Measurements from ENCODE around the gene SLIT1. TPM values are rescaled to one million over a fixed set of nuclear protein-coding genes. Genes with fewer than 3 reads are reported as not detected.

Gene SLIT1
- total and polyA plus RNA-seq, 2 donors (not counting 1 experiment from before 2014, with no cell fraction given): 0.15 to 0.49 TPM

DNA sequence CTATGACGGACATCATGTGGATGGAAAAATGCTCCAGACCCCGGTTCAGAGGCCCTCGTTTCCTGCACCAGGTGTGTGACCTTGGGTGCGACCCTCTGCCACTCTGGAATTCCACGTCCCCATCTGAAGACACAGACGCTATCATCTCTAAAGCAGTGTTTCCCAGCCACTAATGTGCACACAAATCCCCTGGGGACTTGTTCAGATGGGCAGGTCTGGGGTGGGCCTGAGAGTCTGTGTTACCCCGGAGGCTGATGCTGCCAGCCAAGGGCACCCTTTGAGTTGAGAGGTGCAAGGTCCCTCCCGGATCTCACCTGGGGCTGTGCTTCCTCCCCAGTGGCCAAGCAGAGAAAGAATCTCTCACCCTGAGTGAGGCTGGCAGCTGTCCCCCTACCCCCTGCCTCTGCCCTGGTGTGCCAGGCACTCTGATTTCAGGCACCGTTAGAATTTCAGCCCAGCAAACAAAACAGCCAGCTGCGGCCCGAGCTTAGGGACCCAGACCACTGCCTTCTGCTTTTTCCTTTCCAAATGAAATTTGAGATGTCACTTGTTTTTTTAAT lies 90.0 kb downstream of the SLIT1 start:
- Histone ChIP-seq H3K79me2 (ENCODE audit: control insufficient read depth, insufficient read depth, low read length) (no peaks in the 10 kb centered on the region), H3K4me2 (replicated peaks; ENCODE audit: low read depth, low read length, poor library complexity, severe bottlenecking) (peak overlapping the region; percentile 33), H3K4me1 (ENCODE audit: control insufficient read depth in 2 of 2, insufficient read depth in 2 of 2, low read length in 2 of 2) (peaks cover 0 to 6% of the 10 kb centered on the region in 2 donors), H3K9ac (ENCODE audit: low read length) (no peak overlapping the region), H3K27ac (ENCODE audit: low read length in 2 of 2) (no peak overlapping the region), H3K36me3 (replicated peaks in 1 of 2; ENCODE audit: control extremely low read depth in 1 of 2, control insufficient read depth in 1 of 2, extremely low read depth in 1 of 2, insufficient read depth in 2 of 2, low read length in 1 of 2) (no peaks in the 10 kb centered on the region), H3K4me3 (ENCODE audit: control extremely low read depth in 1 of 5, extremely low read depth in 1 of 5, insufficient read depth in 1 of 5, low read depth in 2 of 5, low read length in 4 of 5) (no peak overlapping the region), H3K27me3 (replicated peaks in 1 of 4; ENCODE audit: control extremely low read depth in 1 of 4, control insufficient read depth in 3 of 4, insufficient read depth in 4 of 4, low read length in 3 of 4) (peaks cover 0 to 24% (median 4%) of the 10 kb centered on the region in 4 experiments), H3K9me3 (ENCODE audit: control extremely low read depth in 1 of 3, control insufficient read depth in 2 of 3, insufficient read depth in 1 of 3, low read length in 2 of 3) (peaks cover 0 to 3% (median 2%) of the 10 kb centered on the region in 3 donors), H4K20me1 (ENCODE audit: control insufficient read depth, insufficient read depth, low read length, poor library complexity, severe bottlenecking) (no peaks in the 10 kb centered on the region), H2AFZ (ENCODE audit: insufficient read depth, low read depth, low read length, poor library complexity, severe bottlenecking) (no peak overlapping the region)
- H3K27ac Mint-ChIP-seq: no peak overlapping the region
- POLR2A ChIA-PET: no interaction called here
- TF ChIP-seq, protein P1, sequence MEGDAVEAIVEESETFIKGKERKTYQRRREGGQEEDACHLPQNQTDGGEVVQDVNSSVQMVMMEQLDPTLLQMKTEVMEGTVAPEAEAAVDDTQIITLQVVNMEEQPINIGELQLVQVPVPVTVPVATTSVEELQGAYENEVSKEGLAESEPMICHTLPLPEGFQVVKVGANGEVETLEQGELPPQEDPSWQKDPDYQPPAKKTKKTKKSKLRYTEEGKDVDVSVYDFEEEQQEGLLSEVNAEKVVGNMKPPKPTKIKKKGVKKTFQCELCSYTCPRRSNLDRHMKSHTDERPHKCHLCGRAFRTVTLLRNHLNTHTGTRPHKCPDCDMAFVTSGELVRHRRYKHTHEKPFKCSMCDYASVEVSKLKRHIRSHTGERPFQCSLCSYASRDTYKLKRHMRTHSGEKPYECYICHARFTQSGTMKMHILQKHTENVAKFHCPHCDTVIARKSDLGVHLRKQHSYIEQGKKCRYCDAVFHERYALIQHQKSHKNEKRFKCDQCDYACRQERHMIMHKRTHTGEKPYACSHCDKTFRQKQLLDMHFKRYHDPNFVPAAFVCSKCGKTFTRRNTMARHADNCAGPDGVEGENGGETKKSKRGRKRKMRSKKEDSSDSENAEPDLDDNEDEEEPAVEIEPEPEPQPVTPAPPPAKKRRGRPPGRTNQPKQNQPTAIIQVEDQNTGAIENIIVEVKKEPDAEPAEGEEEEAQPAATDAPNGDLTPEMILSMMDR (IDR thresholded peaks at IDR 0.05): no peak
- no peak for TF ChIP-seq EZH2 (IDR thresholded peaks at IDR 0.05; ENCODE audit: borderline replicate concordance, insufficient read depth, low read depth, low read length, poor library complexity, severe bottlenecking)
- ATAC-seq (ENCODE audit: low read depth) (no peak), DNase-seq (no peak)
- CTCF ChIA-PET: interaction anchor here (0.7 to 1.2 kb wide), 3 partner anchors 22 to 115 kb away, joined by 3 to 4 read pairs (median 4); no protein-coding TSS in a partner anchor
- H3K27me3 Mint-ChIP-seq: peaks cover 62% of the 10 kb centered on the region
- WGBS (ENCODE audit: insufficient coverage): 27% methylated on average over 10 of the region's 11 CpGs
- H3K9me3 Mint-ChIP-seq (ENCODE audit: insufficient read depth): peaks cover 2% of the 10 kb centered on the region
- peak overlapping the region; percentile 7 for H3K4me3 Mint-ChIP-seq
- intact Hi-C loops (cut with micrococcal nuclease): no loop called here
- peaks cover 2% of the 10 kb centered on the region for H3K4me1 Mint-ChIP-seq

DNA sequence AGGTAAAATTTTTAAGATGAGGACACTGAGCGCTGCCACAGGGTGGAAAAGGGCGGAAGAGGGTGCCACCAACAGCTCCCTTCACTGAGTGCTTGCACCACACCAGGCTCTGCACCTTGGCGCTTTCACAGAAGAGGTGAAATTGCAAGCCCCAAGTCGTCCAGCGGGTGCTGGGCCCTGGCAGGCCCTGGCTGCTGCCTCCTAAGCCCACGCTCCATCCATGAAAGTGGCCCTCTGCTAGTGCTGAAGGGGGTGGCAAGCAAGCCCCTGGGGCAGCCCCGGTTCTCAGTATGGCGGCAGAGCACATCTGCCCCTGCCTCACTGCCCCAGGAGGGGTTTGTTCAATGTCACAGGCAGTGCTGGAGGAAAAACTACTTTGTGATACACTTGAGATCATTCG lies 95.1 kb downstream of the SLIT1 start:
- Histone ChIP-seq H2AFZ (ENCODE audit: insufficient read depth, low read depth, low read length, poor library complexity, severe bottlenecking) (no peak overlapping the region), H3K79me2 (ENCODE audit: control insufficient read depth, insufficient read depth, low read length) (no peaks in the 10 kb centered on the region), H3K4me3 (ENCODE audit: control extremely low read depth in 1 of 5, extremely low read depth in 1 of 5, insufficient read depth in 1 of 5, low read depth in 2 of 5, low read length in 4 of 5) (no peak overlapping the region), H3K9me3 (ENCODE audit: control extremely low read depth in 1 of 3, control insufficient read depth in 2 of 3, insufficient read depth in 1 of 3, low read length in 2 of 3) (peaks cover 0 to 6% (median 3%) of the 10 kb centered on the region in 3 donors), H3K9ac (ENCODE audit: low read length) (no peak overlapping the region), H3K36me3 (replicated peaks in 1 of 2; ENCODE audit: control extremely low read depth in 1 of 2, control insufficient read depth in 1 of 2, extremely low read depth in 1 of 2, insufficient read depth in 2 of 2, low read length in 1 of 2) (no peaks in the 10 kb centered on the region), H3K27ac (ENCODE audit: low read length in 2 of 2) (no peak overlapping the region), H3K4me1 (ENCODE audit: control insufficient read depth in 2 of 2, insufficient read depth in 2 of 2, low read length in 2 of 2) (no peaks in the 10 kb centered on the region), H3K4me2 (replicated peaks; ENCODE audit: low read depth, low read length, poor library complexity, severe bottlenecking) (no peak overlapping the region), H3K27me3 (replicated peaks in 1 of 4; ENCODE audit: control extremely low read depth in 1 of 4, control insufficient read depth in 3 of 4, insufficient read depth in 4 of 4, low read length in 3 of 4) (peaks cover 0 to 39% (median 5%) of the 10 kb centered on the region in 4 experiments), H4K20me1 (ENCODE audit: control insufficient read depth, insufficient read depth, low read length, poor library complexity, severe bottlenecking) (no peaks in the 10 kb centered on the region)
- Mint-ChIP-seq H3K27me3 (peaks cover 70% of the 10 kb centered on the region), H3K9me3 (ENCODE audit: insufficient read depth) (peaks cover 2% of the 10 kb centered on the region), H3K4me3 (no peak overlapping the region), H3K27ac (no peak overlapping the region), H3K4me1 (no peaks in the 10 kb centered on the region)
- ChIA-PET CTCF (interaction anchor here (1.0 to 2.6 kb wide), 2 partner anchors 18 to 120 kb away, joined by 6 read pairs; no protein-coding TSS in a partner anchor), POLR2A (no interaction called here)
- TF ChIP-seq, protein P1 (IDR thresholded peaks at IDR 0.05): no peak
- TF ChIP-seq EZH2 (IDR thresholded peaks at IDR 0.05; ENCODE audit: borderline replicate concordance, insufficient read depth, low read depth, low read length, poor library complexity, severe bottlenecking): no peak
- ATAC-seq (ENCODE audit: low read depth): no peak
- no peak for DNase-seq
- intact Hi-C loops (cut with micrococcal nuclease): no loop called here
- 95% methylated on average over 8 of the region's 9 CpGs for WGBS (ENCODE audit: insufficient coverage)
